ENCODE measurements around the gene ST6GALNAC1.

ST6GALNAC1 gene

DNA sequence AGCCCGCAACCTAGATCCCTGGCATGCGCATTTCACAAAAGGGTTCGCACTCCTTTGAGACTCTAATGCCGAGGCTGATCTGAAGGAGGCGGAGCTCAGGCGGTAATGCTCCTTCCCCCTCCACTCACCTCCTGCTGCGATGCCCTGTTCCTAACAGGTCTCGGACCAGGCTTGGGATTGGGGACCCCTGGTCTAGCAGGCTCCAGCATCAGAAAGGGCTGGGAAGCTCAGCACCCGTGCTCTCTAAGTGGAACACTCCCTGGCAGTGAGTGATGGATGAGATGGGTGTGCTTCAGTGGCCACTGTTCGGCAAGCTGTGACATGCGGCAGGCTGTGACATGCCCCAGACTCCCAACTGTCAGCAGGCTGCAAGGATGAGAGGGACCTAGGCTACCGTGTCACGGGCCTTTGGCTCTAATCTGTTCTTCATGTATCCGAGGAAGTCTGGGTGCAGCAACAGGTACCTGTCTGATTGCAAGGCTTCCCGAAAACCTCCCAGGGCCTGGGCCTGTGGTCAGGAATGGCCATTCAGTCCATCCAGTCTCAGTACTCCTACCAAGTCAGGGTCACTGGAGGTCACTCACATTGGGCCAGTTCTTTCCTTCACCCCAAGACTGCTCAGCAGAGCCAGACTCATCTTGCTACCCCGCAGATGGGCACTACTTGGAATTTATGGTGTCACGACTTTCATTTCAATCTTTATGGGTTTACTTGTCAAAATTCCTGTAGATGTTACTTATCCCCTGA is 56.6 kb downstream of the ST6GALNAC1 start:
- H3K27me3 ChIP-seq (ENCODE audit: insufficient read depth, low read length): peaks cover 56% of the 10 kb centered on the region
- no peak overlapping the region for H2AFZ ChIP-seq (ENCODE audit: low read depth, low read length)
- no peaks in the 10 kb centered on the region for H3K9me3 ChIP-seq (ENCODE audit: low read length)
- no peaks in the 10 kb centered on the region for H3K36me3 ChIP-seq (ENCODE audit: insufficient read depth, low read length)
- H3K4me3 ChIP-seq (ENCODE audit: low read length): no peak overlapping the region
- peaks cover 11% of the 10 kb centered on the region for H3K4me1 ChIP-seq (ENCODE audit: insufficient read depth, low read length)

DNA sequence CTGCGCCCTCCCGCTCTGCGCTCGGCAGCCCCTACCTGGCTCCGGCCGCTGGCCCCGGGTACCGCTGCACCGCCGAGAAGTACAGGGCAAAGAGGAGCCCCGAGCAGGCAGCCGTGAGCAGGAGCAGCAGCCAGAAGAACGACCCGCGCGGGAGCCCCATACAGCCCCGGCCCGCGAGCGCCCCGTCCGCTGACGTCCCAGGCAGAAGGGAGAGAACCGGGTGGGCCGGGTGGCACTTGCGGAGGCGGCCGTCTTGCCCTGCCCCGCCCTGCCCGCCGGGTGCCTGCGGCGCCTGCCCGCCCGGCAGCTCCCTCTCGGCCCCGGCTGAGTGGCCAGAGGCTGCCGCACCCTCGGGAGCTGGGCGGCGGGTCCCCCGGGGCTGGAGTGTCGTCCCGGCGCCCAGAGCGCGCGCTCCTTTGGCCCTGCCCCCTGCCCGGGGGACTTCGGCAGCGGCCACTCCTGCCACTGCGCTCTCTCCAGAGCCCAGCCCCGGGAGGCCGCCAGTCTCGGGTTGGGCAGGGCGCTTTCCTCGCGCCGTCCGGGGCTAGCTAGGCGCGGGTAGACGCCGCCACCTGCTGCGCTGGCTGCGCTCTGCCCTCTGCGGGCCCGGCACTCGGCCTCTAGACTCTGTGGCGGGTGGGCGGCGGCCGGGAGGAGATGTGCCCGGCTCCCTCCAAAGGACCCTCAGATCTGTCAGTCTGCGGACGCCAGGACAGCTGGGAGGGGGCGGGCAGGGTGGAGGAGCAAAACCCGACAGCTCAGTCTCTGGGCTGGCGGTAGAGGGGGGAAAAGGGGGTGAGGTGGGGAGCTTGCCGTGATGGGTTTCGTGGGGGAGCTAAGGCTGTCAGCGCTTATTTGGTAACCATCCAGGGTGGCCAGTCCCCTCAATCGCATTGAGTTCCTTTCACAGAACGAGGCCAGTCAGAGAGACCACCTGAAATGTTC is 57.6 kb downstream of the ST6GALNAC1 start, which contains the start of gene ST6GALNAC2:
Gene ST6GALNAC2, minus strand, starts transcription at position 212 of the 945 bp plus-strand sequence. Its CDS starts 52 bp downstream, at position 160.
- Histone ChIP-seq H3K9me3 (ENCODE audit: low read length) (no peaks in the 10 kb centered on the region), H3K36me3 (ENCODE audit: insufficient read depth, low read length) (no peaks in the 10 kb centered on the region), H2AFZ (ENCODE audit: low read depth, low read length) (peak within 1 kb of the TSS; percentile 80), H3K4me1 (ENCODE audit: insufficient read depth, low read length) (peaks cover 11% of the 10 kb centered on the region), H3K4me3 (ENCODE audit: low read length) (peak within 1 kb of the TSS; percentile 7), H3K27me3 (ENCODE audit: insufficient read depth, low read length) (peaks cover 62% of the 10 kb centered on the region)

DNA sequence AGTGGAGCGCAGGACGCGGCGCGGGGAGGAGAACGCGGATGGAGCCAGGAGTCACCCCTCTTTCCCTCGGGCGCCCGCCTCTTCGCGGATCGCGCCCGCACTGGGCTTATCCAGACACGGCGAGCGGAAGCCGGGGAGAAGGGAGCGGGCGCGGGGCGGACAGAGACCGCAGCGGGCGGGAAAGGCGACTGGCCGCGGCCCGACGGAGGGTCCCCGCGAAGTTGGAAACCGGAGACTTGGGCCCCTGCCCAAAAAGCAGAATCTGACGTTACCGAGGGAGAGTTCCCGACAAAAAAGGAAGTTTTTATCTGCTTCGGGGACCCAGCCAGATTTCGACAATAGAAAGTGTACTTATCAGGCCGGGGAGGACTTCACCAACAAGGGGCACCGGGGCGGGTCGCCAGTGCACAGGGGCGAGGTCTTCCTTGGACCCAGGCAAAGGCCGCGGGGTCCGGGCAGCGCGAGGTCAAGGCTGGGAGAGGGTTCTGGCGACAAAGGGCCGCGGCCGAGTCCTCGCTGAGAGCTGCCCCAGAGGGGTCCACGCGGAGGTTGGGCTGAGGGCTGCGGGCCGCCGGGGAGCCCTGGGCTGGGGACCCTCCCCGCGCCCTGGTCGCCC is 58.4 kb downstream of the ST6GALNAC1 start:
- no peaks in the 10 kb centered on the region for H3K36me3 ChIP-seq (ENCODE audit: insufficient read depth, low read length)
- H3K27me3 ChIP-seq (ENCODE audit: insufficient read depth, low read length): peaks cover 62% of the 10 kb centered on the region
- peak overlapping the region; percentile 7 for H3K4me3 ChIP-seq (ENCODE audit: low read length)
- H3K9me3 ChIP-seq (ENCODE audit: low read length): no peaks in the 10 kb centered on the region
- H2AFZ ChIP-seq (ENCODE audit: low read depth, low read length): peak overlapping the region; percentile 80
- H3K4me1 ChIP-seq (ENCODE audit: insufficient read depth, low read length): peaks cover 11% of the 10 kb centered on the region

DNA sequence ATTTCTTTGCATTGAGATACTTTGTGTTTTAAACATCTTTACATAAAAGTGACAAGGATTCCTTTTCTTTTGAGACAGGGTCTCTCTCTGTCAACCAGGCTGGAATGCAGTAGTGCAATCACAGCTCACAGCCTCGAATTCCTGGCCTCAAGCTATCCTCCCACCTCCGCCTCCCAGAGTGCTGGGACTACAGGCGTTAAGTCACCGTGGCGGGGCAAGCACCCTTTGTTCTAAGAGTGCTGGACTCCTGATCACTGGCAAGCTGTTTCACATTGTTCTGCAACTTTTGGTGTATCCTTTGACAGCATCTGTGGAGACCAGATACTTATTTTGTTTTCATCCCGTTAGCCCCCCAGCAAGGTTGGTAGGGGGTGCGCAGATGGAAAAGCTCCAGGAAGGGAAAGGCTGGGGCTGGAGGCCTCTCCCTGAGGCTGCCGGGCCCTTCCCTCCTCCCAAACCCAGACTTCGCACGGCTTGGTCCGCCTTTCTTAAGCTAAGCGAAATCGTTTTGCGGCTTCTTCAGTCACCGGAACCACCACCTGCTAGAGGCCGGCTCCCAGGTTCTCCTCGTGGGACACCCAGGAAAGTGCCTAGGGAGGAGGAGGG is 59.0 kb downstream of the ST6GALNAC1 start:
- Histone ChIP-seq H3K9me3 (ENCODE audit: low read length) (no peaks in the 10 kb centered on the region), H2AFZ (ENCODE audit: low read depth, low read length) (no peak overlapping the region), H3K4me1 (ENCODE audit: insufficient read depth, low read length) (peaks cover 11% of the 10 kb centered on the region), H3K36me3 (ENCODE audit: insufficient read depth, low read length) (no peaks in the 10 kb centered on the region), H3K4me3 (ENCODE audit: low read length) (no peak overlapping the region), H3K27me3 (ENCODE audit: insufficient read depth, low read length) (peaks cover 62% of the 10 kb centered on the region)

DNA sequence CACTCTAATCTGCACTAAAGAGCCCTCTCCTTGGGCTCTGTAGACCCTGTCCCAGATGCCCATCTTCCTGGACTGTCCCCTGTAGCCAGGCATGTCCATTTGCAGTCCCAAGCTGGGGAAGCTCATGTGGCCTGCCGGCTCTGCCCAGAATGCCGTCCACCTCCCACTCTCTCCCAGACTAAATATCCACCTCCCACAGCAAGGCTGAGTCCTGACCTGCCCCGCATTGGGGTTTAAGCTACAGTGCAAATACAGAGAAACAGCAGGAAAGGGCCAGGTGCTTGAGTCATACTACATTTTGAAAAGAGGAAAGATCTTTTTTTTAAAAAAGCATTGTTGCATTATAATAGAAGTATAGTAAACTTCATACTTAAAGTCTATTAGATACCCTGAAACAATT is 60.9 kb downstream of the ST6GALNAC1 start:
- Histone ChIP-seq H3K36me3 (ENCODE audit: insufficient read depth, low read length) (no peaks in the 10 kb centered on the region), H2AFZ (ENCODE audit: low read depth, low read length) (no peak overlapping the region), H3K27me3 (ENCODE audit: insufficient read depth, low read length) (peaks cover 55% of the 10 kb centered on the region), H3K9me3 (ENCODE audit: low read length) (no peaks in the 10 kb centered on the region), H3K4me1 (ENCODE audit: insufficient read depth, low read length) (peaks cover 11% of the 10 kb centered on the region), H3K4me3 (ENCODE audit: low read length) (no peak overlapping the region)

DNA sequence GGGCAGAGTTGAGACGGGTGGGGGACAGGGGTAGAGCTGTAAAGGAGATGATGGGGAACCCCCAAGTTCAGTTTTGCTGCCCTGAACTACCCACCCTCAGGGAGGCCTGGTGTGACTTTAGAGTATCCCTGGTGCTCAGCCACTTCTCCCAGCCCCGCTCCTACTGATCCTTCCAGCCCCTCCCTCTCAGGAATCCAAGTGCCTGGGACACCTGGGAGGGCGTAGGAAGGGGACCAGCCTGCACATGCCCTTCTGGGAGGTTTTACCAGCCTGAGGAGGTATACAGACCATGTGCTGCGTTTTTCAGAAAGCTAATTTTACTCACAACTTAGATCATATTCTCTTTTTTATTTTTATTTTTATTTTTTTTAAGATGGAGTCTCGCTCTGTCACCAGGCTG is 62.0 kb downstream of the ST6GALNAC1 start:
- Histone ChIP-seq H3K27me3 (ENCODE audit: insufficient read depth, low read length) (peaks cover 44% of the 10 kb centered on the region), H2AFZ (ENCODE audit: low read depth, low read length) (no peak overlapping the region), H3K36me3 (ENCODE audit: insufficient read depth, low read length) (no peaks in the 10 kb centered on the region), H3K4me1 (ENCODE audit: insufficient read depth, low read length) (peaks cover 11% of the 10 kb centered on the region), H3K9me3 (ENCODE audit: low read length) (no peaks in the 10 kb centered on the region), H3K4me3 (ENCODE audit: low read length) (no peak overlapping the region)

DNA sequence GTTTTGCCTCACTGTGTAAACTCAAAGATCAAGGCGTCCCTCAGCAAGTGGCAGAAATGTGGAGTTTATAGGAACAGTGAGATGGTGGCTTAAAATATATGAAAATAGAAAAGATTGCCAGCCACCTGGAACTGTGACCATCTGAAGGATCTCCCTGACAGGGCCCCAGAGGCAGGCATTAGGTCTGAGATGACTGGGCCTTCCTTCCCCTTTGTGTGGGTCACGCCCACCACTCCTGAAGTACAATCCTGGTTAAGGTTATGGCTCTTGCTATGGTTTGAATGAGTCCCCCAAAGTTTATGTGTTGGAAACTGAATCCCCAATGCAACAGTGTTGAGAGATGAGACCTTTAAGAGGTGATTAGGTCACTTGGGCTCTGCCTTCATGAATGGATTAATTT is 64.3 kb downstream of the ST6GALNAC1 start:
- no peaks in the 10 kb centered on the region for H3K9me3 ChIP-seq (ENCODE audit: low read length)
- H3K4me1 ChIP-seq (ENCODE audit: insufficient read depth, low read length): no peaks in the 10 kb centered on the region
- H3K36me3 ChIP-seq (ENCODE audit: insufficient read depth, low read length): no peaks in the 10 kb centered on the region
- H3K4me3 ChIP-seq (ENCODE audit: low read length): no peak overlapping the region
- H3K27me3 ChIP-seq (ENCODE audit: insufficient read depth, low read length): peaks cover 23% of the 10 kb centered on the region
- no peak overlapping the region for H2AFZ ChIP-seq (ENCODE audit: low read depth, low read length)

DNA sequence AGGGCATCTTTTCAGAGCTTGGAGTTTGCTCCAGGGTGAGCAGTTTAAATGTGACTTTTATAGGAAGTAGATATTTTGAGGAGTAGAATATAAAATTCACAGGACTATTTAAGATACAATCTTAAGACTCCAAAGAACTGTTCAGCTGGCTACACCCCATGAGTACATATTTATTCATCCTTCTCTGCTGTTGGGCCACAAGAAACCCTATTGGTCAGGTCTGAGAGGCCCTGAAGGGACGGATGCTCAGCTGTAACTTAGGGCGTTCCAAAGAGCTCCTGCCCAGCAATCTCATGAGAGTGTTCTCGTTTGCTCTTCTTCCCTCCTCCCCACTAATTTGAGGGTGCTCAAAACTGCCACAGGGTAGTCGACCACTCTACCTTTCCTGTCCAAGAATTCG is 65.2 kb downstream of the ST6GALNAC1 start:
- no peak overlapping the region for H2AFZ ChIP-seq (ENCODE audit: low read depth, low read length)
- no peaks in the 10 kb centered on the region for H3K36me3 ChIP-seq (ENCODE audit: insufficient read depth, low read length)
- H3K4me1 ChIP-seq (ENCODE audit: insufficient read depth, low read length): no peaks in the 10 kb centered on the region
- no peaks in the 10 kb centered on the region for H3K9me3 ChIP-seq (ENCODE audit: low read length)
- H3K4me3 ChIP-seq (ENCODE audit: low read length): no peak overlapping the region
- peaks cover 18% of the 10 kb centered on the region for H3K27me3 ChIP-seq (ENCODE audit: insufficient read depth, low read length)

DNA sequence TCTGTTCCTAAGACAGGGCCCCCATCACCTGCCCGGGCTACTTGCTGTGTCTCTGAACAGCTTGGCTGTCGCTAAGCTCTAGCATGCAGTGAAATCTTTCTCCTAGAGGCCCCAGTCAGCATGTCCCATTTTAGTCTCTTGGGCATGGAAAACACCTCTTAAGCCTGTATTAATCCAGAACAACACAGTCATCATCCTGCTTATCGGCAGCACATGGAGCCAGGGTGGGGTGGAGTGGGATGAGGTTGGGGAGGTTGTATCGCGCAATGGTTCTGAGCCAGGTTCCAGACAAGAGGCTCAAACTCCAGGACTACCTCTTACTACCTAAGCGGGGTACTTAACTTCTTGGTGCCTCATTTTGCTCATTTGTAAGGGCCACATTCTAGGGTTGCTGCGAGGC is 65.7 kb downstream of the ST6GALNAC1 start:
- Histone ChIP-seq H3K36me3 (ENCODE audit: insufficient read depth, low read length) (no peaks in the 10 kb centered on the region), H3K27me3 (ENCODE audit: insufficient read depth, low read length) (peaks cover 14% of the 10 kb centered on the region), H3K4me3 (ENCODE audit: low read length) (no peak overlapping the region)

DNA sequence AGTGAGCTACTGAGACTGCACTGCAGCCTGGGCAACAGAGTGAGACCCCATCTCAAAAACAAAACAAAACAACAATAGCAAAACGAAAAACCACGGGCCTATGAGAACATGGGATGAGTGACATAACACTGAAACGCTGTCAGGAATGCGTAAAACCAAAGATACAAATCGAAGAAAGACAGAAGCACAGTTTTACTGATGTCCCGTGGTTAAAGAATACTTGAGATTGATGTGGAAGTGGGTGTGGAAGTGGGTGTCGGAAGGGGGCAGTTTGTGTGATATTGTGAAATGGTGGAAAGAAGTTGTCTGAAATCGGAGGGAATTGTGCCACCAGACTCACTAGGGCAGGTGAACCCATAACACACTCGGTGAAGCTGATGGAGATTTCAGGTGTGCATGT is 67.4 kb downstream of the ST6GALNAC1 start:
- Histone ChIP-seq H2AFZ (ENCODE audit: low read depth, low read length) (no peak overlapping the region), H3K27me3 (ENCODE audit: insufficient read depth, low read length) (peaks cover 5% of the 10 kb centered on the region), H3K36me3 (ENCODE audit: insufficient read depth, low read length) (no peaks in the 10 kb centered on the region), H3K4me1 (ENCODE audit: insufficient read depth, low read length) (no peaks in the 10 kb centered on the region), H3K9me3 (ENCODE audit: low read length) (no peaks in the 10 kb centered on the region), H3K4me3 (ENCODE audit: low read length) (no peak overlapping the region)

More for the DNA sequence above, 65.7 kb downstream of the ST6GALNAC1 start:
- no peaks in the 10 kb centered on the region for H3K4me1 ChIP-seq (ENCODE audit: insufficient read depth, low read length)
- H3K9me3 ChIP-seq (ENCODE audit: low read length): no peaks in the 10 kb centered on the region
- H2AFZ ChIP-seq (ENCODE audit: low read depth, low read length): no peak overlapping the region

DNA sequence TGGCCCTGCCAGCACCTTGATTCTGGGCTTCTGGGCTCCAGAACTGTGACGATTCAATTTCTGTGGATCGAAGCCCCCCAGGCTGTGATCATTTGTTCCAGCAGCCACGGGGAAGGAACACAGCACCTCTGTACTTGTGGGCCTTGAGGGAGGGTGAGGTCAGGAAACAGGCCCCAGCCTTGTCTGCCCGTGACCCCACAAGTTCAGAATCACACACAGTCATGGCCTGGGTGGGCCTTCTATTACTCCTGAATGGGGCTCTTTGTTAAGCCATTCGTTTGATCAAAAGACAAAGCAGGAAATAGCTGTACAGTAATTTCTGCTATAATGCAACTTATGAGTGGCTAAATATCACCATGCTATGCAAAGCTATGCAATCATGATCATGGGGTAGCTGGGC is 68.0 kb downstream of the ST6GALNAC1 start:
- H2AFZ ChIP-seq (ENCODE audit: low read depth, low read length): no peak overlapping the region
- H3K9me3 ChIP-seq (ENCODE audit: low read length): no peaks in the 10 kb centered on the region
- H3K36me3 ChIP-seq (ENCODE audit: insufficient read depth, low read length): no peaks in the 10 kb centered on the region
- H3K4me3 ChIP-seq (ENCODE audit: low read length): no peak overlapping the region
- peaks cover 4% of the 10 kb centered on the region for H3K27me3 ChIP-seq (ENCODE audit: insufficient read depth, low read length)
- H3K4me1 ChIP-seq (ENCODE audit: insufficient read depth, low read length): no peaks in the 10 kb centered on the region

All from neuron (in vitro differentiated cells).